ENCODE measurements around the gene DPP4. TPM values are rescaled to one million over a fixed set of nuclear protein-coding genes. Genes with fewer than 3 reads are reported as not detected.

Gene DPP4
- 22.0 and 37.5 TPM in 2 replicates for total RNA-seq (2014; rRNA removed; shearing (Covaris generic); ENCODE audit: low replicate concordance)

DNA sequence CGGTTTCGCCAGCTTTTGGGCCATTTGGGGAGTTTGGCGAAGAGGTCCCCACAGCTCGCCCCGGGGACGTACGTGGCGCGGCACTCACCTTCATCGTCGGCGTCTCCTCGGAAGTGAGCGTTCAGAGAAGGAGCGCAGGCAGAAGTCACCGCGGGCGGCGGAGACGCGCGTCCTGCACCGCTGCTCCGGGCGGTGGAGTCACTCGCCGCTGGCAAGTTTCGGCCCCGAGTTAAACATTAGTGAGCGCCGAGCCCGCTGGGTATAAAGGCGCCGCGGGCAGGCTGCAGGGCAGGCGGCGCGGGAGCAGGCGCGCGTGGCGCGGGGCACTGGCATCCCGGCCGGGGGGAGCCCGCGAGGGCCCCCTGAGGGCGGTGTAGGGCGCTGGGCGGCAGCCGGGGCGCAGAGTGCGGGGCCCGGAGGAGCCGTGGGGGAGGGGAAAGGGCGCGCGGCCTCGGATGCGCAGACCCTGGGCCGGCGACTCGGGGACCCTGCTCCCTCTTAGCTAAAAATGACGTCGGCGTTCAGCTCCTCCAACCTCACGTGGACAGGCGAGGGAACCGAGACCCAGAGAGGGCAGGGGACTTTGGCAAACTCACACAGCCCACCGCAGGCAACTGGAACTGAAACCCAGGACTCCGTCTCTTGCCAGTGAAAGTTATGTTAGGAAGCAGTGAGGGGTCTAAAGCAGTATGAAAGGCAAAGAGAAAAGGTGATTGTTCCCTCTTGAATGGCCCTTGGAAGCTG, at the start of gene DPP4:
TSS of gene DPP4 (minus strand) at position 328 of the 744 bp plus-strand sequence. CDS start at position 94, 234 bp downstream.
- in situ Hi-C loops (cut with HindIII; ENCODE audit: low pct_unique_long_range_greater_than_20kb, low sequenced_read_pairs) = no loop called here
- peak; percentile 67 for DNase-seq (ENCODE audit: low read depth)

DNA sequence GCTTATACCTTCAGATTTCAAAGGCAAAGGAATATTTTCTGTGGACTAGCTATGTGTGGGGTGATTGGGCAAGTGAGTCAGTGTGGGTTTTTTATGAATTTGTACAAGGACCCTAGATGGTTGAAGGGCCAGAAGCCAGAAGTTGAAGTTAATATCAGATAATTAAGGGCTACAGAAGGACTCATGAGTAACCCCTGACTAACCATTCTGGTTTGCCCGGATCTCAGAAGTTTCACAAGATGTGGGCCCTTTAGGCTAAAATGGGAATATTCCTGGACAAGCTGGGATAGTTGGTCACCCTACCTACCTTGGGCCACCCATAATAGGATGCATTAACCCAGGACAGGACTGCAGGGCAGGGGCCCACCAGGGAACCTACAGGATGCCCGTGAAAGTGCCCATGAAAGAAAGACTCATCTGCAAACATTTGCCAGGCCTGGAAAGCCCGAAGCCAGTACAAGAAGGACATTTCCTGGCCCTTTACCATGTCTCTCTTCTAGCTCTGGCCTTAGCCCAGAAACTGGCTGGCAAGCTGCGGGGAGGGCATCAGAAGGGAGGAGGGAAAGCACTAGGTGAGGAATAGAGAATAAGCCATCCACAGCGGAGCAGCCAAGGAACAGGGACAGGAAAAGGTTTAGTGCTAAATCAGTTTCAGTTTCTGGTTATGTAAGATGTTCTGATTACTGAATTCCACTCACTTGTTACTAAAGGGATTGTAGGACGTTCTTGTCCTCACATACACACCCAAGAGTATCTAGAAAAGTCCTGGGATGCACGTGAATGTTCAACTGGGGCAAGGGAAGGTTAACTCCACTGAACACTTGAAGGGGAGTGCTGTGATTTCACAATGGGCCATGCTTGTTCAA, 44.4 kb upstream of the DPP4 start:
- in situ Hi-C loops (cut with HindIII; ENCODE audit: low pct_unique_long_range_greater_than_20kb, low sequenced_read_pairs) = no loop called here
- no peak for DNase-seq (ENCODE audit: low read depth)

DNA sequence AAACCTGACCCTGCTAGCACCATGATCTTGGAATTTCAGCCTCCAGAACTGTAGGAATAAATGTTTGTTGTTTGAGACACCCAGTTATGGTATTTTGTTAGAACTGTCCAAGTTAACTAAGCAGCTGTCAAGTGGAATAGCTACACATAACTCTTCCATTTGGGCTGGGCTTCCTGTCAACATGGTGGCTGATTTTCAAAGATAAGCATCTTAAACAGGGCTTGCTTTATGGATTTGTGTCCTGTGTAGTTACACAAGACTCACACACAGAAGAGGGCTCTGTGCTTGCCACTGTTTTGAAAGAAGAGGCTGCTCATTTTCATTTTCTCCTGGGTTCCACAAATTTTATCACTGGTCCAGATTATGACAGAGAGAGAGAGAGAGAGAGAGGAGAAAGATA, 42.3 kb upstream of the DPP4 start:
- in situ Hi-C loops (cut with HindIII; ENCODE audit: low pct_unique_long_range_greater_than_20kb, low sequenced_read_pairs) = no loop called here
- DNase-seq (ENCODE audit: low read depth) = no peak

DNA sequence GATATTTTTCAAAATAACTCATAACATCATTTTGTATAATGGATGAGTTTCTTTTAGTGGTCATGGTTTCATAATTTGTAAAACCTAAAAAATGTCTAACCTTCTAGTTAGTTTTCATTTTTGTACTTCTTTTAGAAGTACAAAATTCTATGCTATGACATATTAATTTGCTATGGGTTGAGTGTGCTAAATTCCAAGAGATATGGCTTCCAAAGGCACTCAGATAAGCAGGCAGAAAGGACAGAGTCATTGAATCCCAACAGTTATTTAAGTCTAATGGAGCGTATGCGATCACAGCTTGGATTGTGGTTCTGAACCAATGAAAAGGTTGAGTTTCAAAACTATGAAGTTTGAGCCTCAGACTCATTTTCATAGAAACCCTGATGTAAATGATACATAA, 41.1 kb upstream of the DPP4 start:
- in situ Hi-C loops (cut with HindIII; ENCODE audit: low pct_unique_long_range_greater_than_20kb, low sequenced_read_pairs) = no loop called here
- DNase-seq (ENCODE audit: low read depth) = no peak

DNA sequence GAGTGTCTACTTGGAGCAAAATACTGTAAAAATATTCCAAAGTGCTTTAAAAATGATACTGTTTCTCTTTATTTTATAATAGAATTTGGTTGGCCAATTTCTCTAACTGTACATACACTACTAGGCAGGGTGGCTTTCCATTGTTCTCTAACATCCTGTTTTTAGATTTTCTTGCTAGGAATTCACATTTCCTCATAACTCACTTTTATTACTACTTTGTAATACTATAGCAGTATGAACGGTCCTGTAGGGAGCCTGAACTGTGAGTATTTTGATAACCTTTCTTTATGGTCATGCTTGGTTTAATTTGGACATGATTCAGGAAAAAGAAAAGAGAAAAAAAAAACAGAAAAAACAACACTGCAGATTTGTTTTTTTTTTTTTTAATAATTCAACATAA, 40.3 kb upstream of the DPP4 start:
- in situ Hi-C loops (cut with HindIII; ENCODE audit: low pct_unique_long_range_greater_than_20kb, low sequenced_read_pairs) = no loop called here
- DNase-seq (ENCODE audit: low read depth) = peak; percentile 61

DNA sequence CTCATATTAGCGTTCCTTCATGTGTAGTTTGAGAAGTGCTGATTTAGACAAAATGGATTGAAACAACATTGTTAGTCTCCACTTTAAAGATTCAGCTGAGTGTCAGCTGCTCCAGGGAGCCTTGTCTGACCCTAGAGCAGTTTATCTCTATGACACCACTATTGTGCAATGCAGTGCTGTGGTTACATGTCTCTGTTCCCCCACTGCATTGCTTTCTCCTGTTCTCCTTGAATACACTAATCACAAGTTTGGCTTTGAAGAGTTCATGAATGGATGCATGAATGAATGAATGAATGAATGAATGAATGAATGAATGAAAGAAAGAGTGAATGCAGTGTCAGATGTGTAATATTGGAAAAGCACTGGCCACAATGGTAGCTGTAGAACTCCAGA, 39.8 kb upstream of the DPP4 start:
- peak; percentile 33 for DNase-seq (ENCODE audit: low read depth)
- in situ Hi-C loops (cut with HindIII; ENCODE audit: low pct_unique_long_range_greater_than_20kb, low sequenced_read_pairs) = no loop called here

DNA sequence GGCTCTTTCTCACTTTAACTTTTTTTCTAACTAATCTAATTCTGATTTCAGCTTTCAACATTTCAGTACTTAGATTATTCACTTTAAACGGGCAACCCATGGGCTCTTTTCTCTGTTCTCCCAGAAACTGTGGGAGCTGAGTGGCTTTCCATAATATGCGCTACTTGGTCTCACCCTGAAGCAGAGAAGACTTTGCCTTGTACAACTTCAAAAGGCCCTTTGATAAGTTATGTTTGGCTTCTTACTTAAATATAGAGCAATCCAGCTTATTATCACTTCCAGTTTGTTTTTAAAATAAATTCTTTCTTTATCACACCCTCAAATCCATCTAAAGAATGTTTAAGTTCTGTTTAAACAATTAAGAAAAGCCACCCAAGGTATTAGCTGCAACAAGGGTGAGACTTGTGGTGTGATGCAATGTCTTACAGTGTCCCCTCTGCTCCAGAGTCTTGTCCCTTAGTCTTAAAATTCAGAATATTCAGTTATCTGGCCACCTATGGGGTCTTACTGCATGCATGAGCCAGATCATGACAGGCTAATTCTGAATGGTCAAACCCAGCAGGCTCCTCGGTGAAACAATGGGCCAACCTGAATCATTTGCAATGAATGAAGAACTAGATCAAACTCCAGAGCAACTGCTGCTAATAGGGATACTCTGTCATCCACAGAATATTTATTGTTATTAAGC, 39.2 kb upstream of the DPP4 start:
- in situ Hi-C loops (cut with HindIII; ENCODE audit: low pct_unique_long_range_greater_than_20kb, low sequenced_read_pairs) = no loop called here
- no peak for DNase-seq (ENCODE audit: low read depth)

DNA sequence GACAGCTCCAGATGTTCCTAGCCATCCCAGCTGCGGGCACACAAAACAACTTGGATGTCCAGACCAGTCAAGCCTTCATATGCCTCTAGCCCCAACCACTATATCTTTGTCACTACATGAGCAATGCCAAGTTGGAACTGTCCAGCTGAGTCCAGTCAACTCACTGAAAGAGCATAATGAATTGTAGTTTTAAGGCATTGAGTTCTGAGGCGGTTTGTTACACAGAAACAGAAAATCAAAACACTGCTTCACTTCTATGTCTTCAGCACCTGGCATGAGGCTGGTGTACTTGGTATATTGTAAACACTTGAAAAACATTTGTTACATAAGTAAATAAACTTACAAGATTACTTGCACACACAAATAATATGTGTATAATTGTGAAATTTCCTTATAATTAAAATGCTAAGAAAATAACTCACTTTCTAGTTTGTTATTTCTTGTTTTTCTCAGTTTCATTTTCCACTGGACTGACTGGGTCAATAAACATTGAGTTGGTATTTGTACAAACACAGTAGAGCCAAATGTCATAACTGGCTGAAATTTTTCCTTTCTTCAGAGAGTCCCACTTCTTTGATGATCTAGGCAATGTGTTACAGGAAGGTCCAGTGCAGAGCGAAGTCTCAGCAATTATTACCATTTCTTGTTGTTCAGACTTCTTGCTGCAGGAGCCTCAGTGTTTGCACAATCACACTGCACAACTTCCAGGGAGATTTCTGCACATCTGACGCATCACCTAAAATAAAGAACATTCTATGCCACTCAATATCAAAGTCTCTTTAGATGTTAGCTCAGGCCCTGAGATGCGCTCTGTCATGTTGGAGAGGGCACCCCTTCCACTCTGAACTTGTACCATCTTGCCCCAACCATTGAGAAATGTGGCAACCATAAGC, 38.2 kb upstream of the DPP4 start:
- no peak for DNase-seq (ENCODE audit: low read depth)
- in situ Hi-C loops (cut with HindIII; ENCODE audit: low pct_unique_long_range_greater_than_20kb, low sequenced_read_pairs) = no loop called here

DNA sequence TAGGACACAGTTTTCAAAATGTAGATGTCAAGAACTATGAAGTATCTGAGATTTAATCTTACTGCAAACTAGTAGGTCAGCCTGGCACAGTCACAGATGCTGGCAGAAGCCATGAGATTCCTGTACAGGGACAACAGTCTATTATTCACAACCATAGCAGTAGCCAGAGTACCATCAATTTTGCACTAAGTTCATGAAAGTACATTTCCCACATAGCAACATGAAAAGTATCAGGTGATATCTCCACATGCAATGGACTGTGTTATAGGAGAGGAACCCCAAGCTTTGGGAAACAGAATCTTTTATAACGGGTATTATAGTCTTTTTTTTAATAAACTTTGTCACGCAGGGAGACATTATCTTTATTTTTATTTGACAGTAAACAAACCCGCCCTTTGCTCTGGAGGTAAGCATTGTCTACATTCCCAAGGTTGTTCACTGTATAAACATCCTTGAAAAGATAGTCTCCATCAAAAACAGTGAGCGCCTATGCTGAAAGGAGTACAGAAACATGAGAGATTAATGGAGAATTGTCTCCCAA, 33.4 kb upstream of the DPP4 start:
- DNase-seq (ENCODE audit: low read depth) = no peak
- in situ Hi-C loops (cut with HindIII; ENCODE audit: low pct_unique_long_range_greater_than_20kb, low sequenced_read_pairs) = no loop called here

DNA sequence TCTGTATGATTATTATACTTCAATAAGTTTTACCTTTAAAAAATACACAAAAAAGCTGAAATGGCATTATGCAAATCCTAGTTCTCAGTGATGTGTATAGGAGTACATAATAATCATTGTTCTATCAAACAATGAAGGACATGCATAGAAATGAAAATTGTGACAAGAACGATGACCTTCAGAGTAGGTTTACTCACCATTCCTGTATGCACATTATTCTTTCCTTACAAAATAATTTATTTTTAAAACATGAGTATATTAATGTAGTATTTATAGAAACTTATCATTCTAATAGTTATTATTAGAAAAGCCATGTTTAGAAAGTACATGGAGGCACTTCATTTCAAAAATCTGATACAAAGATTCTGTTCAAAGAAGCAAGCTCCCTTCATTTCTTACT, 32.7 kb upstream of the DPP4 start:
- no peak for DNase-seq (ENCODE audit: low read depth)
- in situ Hi-C loops (cut with HindIII; ENCODE audit: low pct_unique_long_range_greater_than_20kb, low sequenced_read_pairs) = no loop called here

DNA sequence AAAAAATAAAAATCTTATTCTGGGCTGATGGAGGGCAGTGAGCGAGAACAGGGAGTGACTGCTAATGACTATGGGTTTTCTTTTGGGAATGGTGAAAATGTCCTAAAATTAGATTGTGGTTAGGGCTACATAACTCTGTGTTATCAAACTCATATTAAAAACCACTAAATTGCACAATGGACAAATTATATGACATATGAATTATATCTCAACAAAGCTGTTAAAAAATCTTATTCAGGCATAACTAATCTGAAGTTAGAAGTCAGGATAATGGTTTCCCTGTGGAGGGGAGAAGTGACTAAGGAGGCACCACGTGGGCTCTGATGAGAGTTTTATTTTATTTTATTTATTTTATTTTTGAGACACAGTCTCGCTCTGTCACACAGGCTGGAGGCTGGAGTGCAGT, 32.1 kb upstream of the DPP4 start:
- peak; percentile 53 for DNase-seq (ENCODE audit: low read depth)
- in situ Hi-C loops (cut with HindIII; ENCODE audit: low pct_unique_long_range_greater_than_20kb, low sequenced_read_pairs) = no loop called here

DNA sequence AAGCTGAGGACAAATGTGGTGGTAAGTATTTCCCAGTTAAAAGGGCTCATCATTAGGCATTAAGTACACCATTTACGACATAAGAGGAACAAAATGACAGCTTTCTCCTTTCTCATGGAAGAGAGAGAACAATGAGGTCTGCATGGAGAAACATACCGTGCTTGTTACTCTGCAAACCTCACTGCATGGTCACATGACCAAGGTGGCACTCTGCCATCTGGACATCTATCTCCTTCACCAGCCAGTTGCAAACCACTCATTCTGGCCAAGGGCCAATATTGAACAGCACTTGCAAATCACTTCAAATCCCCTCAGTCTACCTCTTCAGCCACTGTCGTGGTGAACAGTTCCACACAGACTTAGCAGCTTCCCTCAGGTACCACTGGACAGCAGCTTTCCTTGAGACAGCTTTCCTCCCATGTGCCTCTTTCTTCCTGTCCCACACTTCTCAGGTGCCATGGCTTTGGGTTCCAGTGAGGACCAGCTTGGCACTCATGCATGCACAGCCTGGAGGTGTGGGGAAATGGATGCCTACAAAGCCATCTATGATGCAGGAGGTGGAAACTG, 29.5 kb upstream of the DPP4 start:
- in situ Hi-C loops (cut with HindIII; ENCODE audit: low pct_unique_long_range_greater_than_20kb, low sequenced_read_pairs) = no loop called here
- DNase-seq (ENCODE audit: low read depth) = no peak

DNA sequence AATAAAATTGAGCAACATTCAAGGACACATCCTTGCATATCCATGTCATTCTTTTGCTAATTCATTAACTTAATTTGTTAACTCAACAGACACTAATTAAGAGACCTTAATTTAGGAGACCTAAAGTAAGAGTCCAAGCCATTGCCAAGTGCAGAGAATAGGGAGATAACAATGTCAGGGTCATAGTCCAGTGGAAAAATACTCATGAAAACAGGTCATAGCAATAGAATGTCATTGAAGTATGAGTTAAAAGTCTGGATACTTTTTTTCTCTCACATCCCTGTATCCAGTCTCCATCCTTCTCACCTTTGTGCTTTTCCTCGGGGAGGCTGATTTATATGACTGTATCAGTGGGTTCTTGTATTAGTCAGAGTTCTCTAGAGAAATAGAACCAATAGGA, 26.6 kb upstream of the DPP4 start:
- no peak for DNase-seq (ENCODE audit: low read depth)
- in situ Hi-C loops (cut with HindIII; ENCODE audit: low pct_unique_long_range_greater_than_20kb, low sequenced_read_pairs) = no loop called here

DNA sequence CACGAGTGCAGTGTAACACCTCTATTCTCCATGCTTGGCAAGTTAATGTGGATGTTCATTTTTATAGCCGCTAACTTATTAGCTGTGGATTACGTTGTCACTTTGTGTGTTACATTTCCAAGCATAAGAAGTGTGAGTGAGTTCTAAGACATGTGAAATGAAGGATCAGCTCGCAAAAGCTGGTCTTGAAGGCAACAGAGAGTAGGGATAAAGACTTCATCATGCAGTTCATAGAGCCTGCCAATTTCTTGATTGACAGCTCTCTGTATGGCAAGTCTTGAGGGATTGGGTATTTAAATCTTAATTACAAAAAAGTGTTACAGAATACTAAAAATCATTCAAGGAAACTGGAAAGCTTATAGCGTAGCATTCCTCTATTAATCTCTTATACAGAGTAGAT, 25.8 kb upstream of the DPP4 start:
- in situ Hi-C loops (cut with HindIII; ENCODE audit: low pct_unique_long_range_greater_than_20kb, low sequenced_read_pairs) = no loop called here
- DNase-seq (ENCODE audit: low read depth) = no peak

DNA sequence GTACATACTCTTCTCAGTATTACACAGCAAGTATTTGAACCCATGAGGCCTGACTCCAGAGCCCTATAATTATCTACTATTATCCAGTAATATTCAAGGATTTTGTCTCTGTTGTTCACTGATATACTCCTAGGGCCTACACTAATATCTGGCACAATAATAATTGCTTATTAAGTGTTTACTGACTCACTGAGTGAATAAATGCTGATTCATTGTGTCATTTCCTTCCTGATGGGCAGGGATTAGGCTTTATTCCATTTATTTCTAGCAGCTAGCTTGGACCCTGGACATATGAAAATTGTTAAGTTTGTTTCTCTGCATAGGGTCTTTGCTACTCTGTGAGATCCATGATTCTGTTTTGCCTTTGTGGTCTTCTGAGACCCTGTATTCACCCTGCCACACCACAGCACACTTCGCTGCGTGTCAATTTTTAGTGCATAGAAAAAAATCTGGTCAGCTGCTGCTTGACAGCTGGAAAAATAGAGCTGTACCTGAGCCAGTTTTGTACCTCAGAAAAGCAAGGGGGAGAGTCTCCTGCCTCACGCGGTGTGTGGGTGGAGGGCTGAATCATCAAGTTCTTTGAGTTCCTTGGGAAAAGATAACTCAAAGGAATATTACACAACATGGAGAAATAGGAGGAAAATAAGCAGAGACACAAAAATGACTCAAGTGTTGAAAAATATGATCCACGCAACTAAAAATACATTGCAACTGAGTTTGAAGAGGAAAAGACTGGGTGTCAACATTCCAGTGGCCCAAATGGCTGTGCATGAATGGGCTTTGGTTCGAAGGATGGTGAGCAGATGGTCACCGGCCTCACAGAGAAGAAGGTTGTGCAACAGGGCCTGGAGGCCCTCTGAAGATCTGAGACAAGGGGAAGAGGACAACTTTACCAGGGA, 18.9 kb upstream of the DPP4 start:
- in situ Hi-C loops (cut with HindIII; ENCODE audit: low pct_unique_long_range_greater_than_20kb, low sequenced_read_pairs) = no loop called here
- peak; percentile 57 for DNase-seq (ENCODE audit: low read depth)

DNA sequence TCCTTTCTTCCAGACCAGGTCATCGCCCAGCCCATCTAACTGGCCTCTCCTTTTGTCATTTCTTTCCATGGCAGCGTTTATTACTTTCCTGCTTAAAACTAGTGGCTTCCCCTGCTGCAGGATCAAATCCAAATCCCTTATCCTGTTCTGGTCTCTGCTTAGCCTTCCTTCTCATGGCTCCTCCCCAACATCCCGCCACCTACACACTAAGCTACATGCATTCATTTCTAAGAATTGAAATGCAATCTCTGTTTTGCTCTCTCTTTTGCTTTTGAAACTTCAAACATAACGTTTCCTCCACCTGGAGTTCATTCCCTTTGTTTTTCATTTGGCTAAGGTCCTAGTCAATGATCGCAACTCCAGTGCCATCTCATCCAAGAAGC, 18.0 kb upstream of the DPP4 start:
- in situ Hi-C loops (cut with HindIII; ENCODE audit: low pct_unique_long_range_greater_than_20kb, low sequenced_read_pairs) = no loop called here
- DNase-seq (ENCODE audit: low read depth) = no peak

Measured in Caki2 (cell line).